ENCODE data around the gene ZCCHC9.
A peak's percentile ranks its signal among the peaks of the same experiment; 100 is the strongest.
"Not testable (repeated sequence)": the region's sequence is repeated elsewhere in the genome, so short reads cannot be mapped to it uniquely, and the experiment has no call there.

ZCCHC9 gene, protein sequence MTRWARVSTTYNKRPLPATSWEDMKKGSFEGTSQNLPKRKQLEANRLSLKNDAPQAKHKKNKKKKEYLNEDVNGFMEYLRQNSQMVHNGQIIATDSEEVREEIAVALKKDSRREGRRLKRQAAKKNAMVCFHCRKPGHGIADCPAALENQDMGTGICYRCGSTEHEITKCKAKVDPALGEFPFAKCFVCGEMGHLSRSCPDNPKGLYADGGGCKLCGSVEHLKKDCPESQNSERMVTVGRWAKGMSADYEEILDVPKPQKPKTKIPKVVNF

GRCh38 chr5:81301271-81302015 lies at the start of gene ZCCHC9:
Gene ZCCHC9 (plus strand): TSS chr5:81301587. CDS start chr5:81304758, 3,171 bp downstream.
- DNase-seq: peak; percentile 74 to 90

GRCh38 chr5:81251922-81252321 lies 49.5 kb upstream of the ZCCHC9 start:
- no peak for DNase-seq

GRCh38 chr5:81252904-81253303 lies 48.5 kb upstream of the ZCCHC9 start:
- no peak for DNase-seq

DNA sequence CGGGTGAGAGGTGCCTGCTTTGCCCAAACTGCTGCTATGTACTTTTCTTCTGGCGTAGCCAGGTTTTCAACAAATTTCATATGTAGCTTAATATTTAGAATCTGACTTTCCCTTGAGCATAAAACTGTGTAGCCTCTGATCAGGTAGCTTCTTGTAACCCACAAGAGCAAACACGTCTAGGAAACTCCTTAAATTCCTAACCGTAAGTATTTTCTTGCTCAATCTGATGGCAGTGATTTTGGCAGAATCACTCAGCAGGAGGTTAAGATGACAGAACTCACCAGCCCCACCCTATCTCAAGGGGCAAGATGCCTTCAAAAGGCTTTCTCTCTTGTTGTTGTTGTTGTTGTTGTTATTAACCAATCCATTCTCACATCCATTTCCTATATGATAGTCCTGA lies 47.5 kb upstream of the ZCCHC9 start:
- DNase-seq: no peak

GRCh38 chr5:81254886-81255559 lies 46.4 kb upstream of the ZCCHC9 start:
- DNase-seq: no peak

GRCh38 chr5:81256766-81257165 lies 44.6 kb upstream of the ZCCHC9 start:
- no peak for DNase-seq

DNA sequence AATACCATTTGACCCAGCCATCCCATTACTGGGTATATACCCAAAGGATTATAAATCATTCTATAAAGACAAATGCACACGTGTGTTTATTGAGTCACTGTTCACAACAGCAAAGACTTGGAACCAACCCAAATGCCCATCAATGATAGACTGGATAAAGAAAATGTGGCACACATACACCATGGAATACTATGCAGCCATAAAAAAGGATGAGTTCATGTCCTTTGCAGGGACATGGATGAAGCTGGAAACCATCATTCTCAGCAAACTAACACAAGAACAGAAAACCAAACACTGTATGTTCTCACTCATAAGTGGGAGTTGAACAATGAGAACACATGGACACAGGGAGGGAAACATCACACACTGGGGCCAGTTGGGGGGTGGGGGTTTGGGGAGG lies 38.6 kb upstream of the ZCCHC9 start:
- DNase-seq: not testable (repeated sequence)

GRCh38 chr5:81265101-81265500 lies 36.3 kb upstream of the ZCCHC9 start:
- DNase-seq: no peak

GRCh38 chr5:81268521-81269196 lies 32.7 kb upstream of the ZCCHC9 start:
- DNase-seq: no peak

DNA sequence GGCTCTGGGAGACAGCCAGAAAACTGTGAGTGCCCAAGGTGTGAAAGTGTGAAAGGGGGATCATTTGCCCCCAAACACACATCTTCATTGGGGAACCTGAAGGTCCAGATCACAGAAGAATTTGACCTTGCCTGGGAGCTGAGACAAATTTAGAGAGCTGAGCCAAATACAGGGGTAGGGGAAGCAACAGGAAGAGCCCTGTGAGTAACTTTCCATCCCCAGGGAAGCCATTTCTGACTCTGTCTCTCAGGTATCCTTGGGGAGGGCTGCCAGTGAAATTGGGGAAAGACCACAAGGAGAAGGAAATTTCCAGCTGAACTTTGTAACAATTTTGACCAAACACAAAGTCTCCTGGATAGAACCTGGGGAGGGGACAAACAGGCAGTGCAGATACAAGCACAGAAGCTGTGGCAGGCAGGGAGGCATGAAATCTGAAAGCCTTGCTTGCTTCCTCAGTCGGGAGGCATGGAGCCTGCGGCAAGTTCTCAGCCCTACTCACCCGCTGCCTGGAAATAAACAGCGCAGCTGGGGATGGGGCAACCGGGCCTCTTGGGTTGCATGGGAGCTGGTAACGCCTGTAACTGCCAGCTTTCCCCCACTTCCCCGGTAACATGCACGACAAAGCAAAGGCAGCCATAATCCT lies 31.5 kb upstream of the ZCCHC9 start:
- DNase-seq: no peak

GRCh38 chr5:81270394-81271027 lies 30.9 kb upstream of the ZCCHC9 start:
- not testable (repeated sequence) for DNase-seq

- no peak for DNase-seq
These were observed 17.4 kb upstream of the ZCCHC9 start for GRCh38 chr5:81283976-81284375.

DNA sequence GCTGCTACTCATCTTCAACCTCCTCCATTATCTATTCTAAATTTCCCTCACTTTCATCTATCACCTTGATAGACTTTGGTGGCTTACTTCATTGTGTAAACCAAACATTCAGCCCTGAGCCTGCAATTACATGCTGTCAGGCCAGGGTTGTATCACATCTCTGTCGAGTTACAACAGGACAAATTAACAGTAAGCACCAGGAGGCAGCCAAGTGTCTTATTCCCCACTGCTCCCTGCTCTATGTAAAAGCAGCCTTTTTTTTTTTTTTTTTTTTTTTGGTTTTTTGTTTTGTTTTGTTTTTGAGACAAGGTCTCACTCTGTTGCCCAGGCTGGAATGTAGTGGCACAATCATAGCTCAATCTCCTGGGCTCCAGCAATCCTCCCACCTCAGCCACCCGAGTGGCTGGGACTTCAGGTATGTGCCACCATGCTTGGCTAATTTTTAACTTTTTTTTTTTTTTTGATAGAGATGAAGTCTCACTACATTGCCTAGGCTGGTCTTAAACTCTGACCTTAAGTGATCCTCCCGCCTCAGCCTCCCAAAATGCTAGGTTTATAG lies 15.2 kb upstream of the ZCCHC9 start:
- DNase-seq: no peak

- no peak for DNase-seq
These were observed 13.4 kb upstream of the ZCCHC9 start for GRCh38 chr5:81288021-81288433.

- DNase-seq: no peak
These were observed 11.2 kb upstream of the ZCCHC9 start for GRCh38 chr5:81290146-81290545.

DNA sequence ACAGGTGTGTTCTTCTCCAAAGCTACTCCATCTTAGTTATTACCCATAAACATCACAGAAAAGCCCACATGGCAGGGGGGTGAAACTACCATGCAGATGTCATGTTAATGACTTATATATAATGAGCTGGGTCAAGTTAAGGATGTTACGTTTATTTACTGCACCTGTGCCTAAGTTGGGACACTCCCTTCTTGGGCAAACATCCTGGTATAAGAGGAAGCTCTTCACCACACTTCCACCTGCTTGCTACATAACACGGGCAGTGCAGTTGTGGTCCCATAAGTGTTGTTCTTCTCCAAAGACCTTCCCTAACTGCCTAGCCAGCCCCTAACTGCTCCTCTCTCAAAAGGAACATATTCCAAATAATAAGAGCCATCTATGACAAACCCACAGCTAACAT lies 9.3 kb upstream of the ZCCHC9 start:
- no peak for DNase-seq

DNA sequence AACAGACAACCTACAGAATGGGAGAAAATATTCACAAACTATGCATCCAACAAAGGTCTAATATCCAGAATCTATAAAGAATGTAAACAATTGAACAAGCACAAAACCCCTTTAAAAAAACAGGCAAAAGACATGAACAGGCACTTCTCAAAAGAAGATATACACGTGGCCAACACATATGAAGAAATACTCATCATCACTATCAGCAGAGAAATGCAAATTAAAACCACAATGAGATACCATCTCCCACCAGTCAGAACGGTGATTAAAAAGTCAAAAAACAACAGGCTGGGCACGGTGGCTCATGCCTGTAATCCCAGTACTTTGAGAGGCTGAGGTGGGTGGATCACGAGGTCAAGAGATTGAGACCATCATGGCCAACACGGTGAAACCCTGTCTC lies 7.4 kb upstream of the ZCCHC9 start:
- DNase-seq: not testable (repeated sequence)

GRCh38 chr5:81297531-81297930 lies 3.9 kb upstream of the ZCCHC9 start:
- no peak for DNase-seq

- no peak for DNase-seq
These were observed 491 bp upstream of the ZCCHC9 start for GRCh38 chr5:81300921-81301270.

GRCh38 chr5:81302596-81302995 lies 1.2 kb downstream of the ZCCHC9 start:
- no peak for DNase-seq

DNA sequence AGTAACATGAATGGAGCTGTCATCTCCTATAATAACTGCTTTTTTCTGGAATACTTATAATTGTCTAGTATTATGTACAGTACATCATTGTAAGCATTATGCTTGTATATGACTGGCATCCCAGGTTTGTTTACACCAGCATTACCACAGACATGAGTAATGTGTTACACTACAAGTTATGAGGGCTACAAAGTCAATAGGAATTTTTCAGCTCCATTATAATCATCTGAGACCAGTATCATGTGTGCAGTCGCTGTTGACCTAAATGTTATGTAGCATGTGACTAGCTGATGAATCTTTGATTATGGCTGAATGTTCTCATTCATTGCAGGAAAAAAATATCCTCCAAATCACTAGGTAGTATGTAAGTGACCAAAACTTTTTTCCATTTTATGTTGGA lies 2.2 kb downstream of the ZCCHC9 start:
- no peak for DNase-seq

DNA sequence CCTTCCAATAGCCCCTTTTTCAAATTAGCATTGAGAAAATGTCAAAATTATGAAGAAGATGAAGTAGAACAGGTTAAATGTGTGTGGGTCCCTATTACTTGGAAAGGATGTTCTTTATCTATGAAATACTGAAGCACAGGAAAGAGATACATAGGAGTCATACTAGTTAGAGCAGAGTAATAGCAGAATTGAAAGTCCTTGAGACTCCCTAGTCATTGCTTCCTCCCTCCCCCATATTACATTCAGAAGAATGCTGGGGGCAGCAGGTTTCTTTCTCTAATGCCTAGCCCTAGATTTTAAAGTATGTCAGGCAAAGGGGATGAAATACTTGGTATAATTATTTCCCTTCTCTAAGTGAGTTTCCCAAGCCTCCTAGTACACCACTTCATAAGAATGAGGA lies 4.4 kb downstream of the ZCCHC9 start:
- DNase-seq: no peak

Data from NCI-H526 (cell line).